H1 (cell line): ENCODE data around the gene CKMT1B. TPM values are rescaled to one million over a fixed set of nuclear protein-coding genes. Genes with fewer than 3 reads are reported as not detected.
"Not testable (repeated sequence)": the region's sequence is repeated elsewhere in the genome, so short reads cannot be mapped to it uniquely, and the experiment has no call there.

Source experiments
- CTCF ChIA-PET: fragments of 300-600 bp; sonication (Branson Sonifier 250); formaldehyde crosslinking; loops from one replicate; lab custom pipeline; 2021; ENCODE audit not compliant: partially characterized antibody; lab: Charles Lee
- POLR2A ChIA-PET: fragments of 300-600 bp; sonication (Branson Sonifier 250); formaldehyde crosslinking; loops from one replicate; lab custom pipeline; 2021; ENCODE audit warnings: inconsistent platforms; ENCODE audit not compliant: partially characterized antibody; lab: Charles Lee
- DNase-seq, 2 experiments: peaks; one replicate each; pipeline versions ENCODE4 v3.0.0 to v3.0.0-alpha.2; 2010 to 2022; ENCODE audit warnings: low spot score in 2 of 2, low read depth in 1 of 2, mixed read lengths in 1 of 2
- FAIRE-seq: peaks from 2 replicates; lab custom pipeline; 2011; peaks lifted over from hg19 to GRCh38; lab: Jason Lieb, UNC
- H2AFZ ChIP-seq: 2 replicates; pipeline ENCODE4 v1.8.1; 2012; ENCODE audit warnings: low read length, inconsistent platforms
- H2AK5ac ChIP-seq: 2 replicates; pipeline ENCODE4 v1.6.1; 2013; ENCODE audit warnings: low read depth, low read length
- H2BK120ac ChIP-seq: replicated peaks from 2 replicates; pipeline ENCODE3; 2013; ENCODE audit warnings: low read depth, low read length, inconsistent platforms
- H2BK12ac ChIP-seq: 2 replicates; pipeline ENCODE4 v1.6.1; 2013; ENCODE audit warnings: low read depth, low read length
- H2BK15ac ChIP-seq: 2 replicates; pipeline ENCODE4 v1.6.1; 2013; ENCODE audit warnings: low read length
- H2BK20ac ChIP-seq: 2 replicates; pipeline ENCODE4 v1.6.1; 2013; ENCODE audit warnings: low read length
- H2BK5ac ChIP-seq: 2 replicates; pipeline ENCODE4 v1.6.1; 2013; ENCODE audit warnings: low read depth, low read length
- H3K14ac ChIP-seq: 2 replicates; pipeline ENCODE4 v1.6.1; 2013; ENCODE audit warnings: inconsistent platforms; ENCODE audit not compliant: insufficient read length
- H3K18ac ChIP-seq: 2 replicates; pipeline ENCODE4 v1.6.1; 2013; ENCODE audit warnings: low read length; ENCODE audit errors: extremely low read depth
- H3K23ac ChIP-seq: 2 replicates; pipeline ENCODE4 v1.6.1; 2013; ENCODE audit warnings: inconsistent platforms; ENCODE audit not compliant: insufficient read length
- H3K23me2 ChIP-seq: 2 replicates; pipeline ENCODE4 v1.6.1; 2013; ENCODE audit warnings: low read depth, low read length
- H3K27ac ChIP-seq: 2 replicates; pipeline ENCODE4 v1.6.1; 2011; ENCODE audit warnings: low read depth, low read length, inconsistent platforms
- H3K27me3 ChIP-seq, 4 experiments: replicated peaks in 1 of 4; 1 replicate in 1 of 4; 2 replicates in 3 of 4; pipeline versions ENCODE4 v1.6.1 to v1.8.1; 2011 to 2013; ENCODE audit warnings: low read length in 3 of 4, mild to moderate bottlenecking in 3 of 4, inconsistent platforms in 2 of 4, mixed read lengths in 2 of 4, moderate library complexity in 1 of 4; ENCODE audit not compliant: control insufficient read depth in 3 of 4, insufficient read depth in 3 of 4; ENCODE audit errors: extremely low read depth in 1 of 4
- H3K36me3 ChIP-seq, 4 experiments: 2 replicates each; pipeline versions ENCODE4 v1.6.1 to v1.8.1; 2011 to 2013; ENCODE audit warnings: mild to moderate bottlenecking in 4 of 4, low read length in 3 of 4, moderate library complexity in 2 of 4, control low read depth in 1 of 4, inconsistent platforms in 1 of 4; ENCODE audit not compliant: insufficient read depth in 4 of 4, control insufficient read depth in 2 of 4
- H3K4ac ChIP-seq: replicated peaks from 2 replicates; pipeline ENCODE3; 2013; ENCODE audit warnings: low read length, low read depth, mixed read lengths, inconsistent platforms; ENCODE audit not compliant: insufficient read length
- H3K4me1 ChIP-seq, 4 experiments: replicated peaks in 1 of 4; 1 replicate in 1 of 4; 2 replicates in 3 of 4; pipeline versions ENCODE4 v1.6.1 to v1.8.1; 2011 to 2013; ENCODE audit warnings: low read length in 3 of 4, inconsistent platforms in 2 of 4, mixed read lengths in 1 of 4; ENCODE audit not compliant: insufficient read depth in 4 of 4, control insufficient read depth in 3 of 4
- H3K4me2 ChIP-seq, 2 experiments: 2 replicates each; pipeline versions ENCODE4 v1.6.1 to v1.8.1; 2011 to 2013; ENCODE audit warnings: low read depth in 2 of 2, low read length in 2 of 2, control low read depth in 1 of 2, inconsistent platforms in 1 of 2, mild to moderate bottlenecking in 1 of 2; ENCODE audit not compliant: insufficient read depth in 1 of 2
- H3K4me3 ChIP-seq, 4 experiments: fragments of 200-600, 300-600 bp in 1 of 4; sonication (generic), shearing (Covaris generic), sonication (Bioruptor Twin) in 1 of 4; 2 replicates each; pipeline versions ENCODE4 v1.5.1 to v1.8.1; 2011 to 2016; ENCODE audit warnings: low read length in 4 of 4, low read depth in 3 of 4, control low read depth in 2 of 4, inconsistent platforms in 2 of 4, mild to moderate bottlenecking in 2 of 4, mixed read lengths in 1 of 4, moderate library complexity in 1 of 4; ENCODE audit not compliant: insufficient read depth in 2 of 4; ENCODE audit errors: extremely low read depth in 1 of 4
- H3K56ac ChIP-seq: replicated peaks from 2 replicates; pipeline ENCODE3; 2013; ENCODE audit warnings: low read depth, mild to moderate bottlenecking, mixed read lengths, low read length, inconsistent platforms; ENCODE audit not compliant: insufficient read length
- H3K79me1 ChIP-seq: 2 replicates; pipeline ENCODE4 v1.6.1; 2013; ENCODE audit warnings: low read depth, low read length, control low read depth
- H3K79me2 ChIP-seq, 2 experiments: 2 replicates each; pipeline versions ENCODE4 v1.6.1 to v1.8.1; 2012 to 2013; ENCODE audit warnings: low read length in 2 of 2, mild to moderate bottlenecking in 2 of 2, inconsistent platforms in 1 of 2; ENCODE audit not compliant: insufficient read depth in 2 of 2, control insufficient read depth in 1 of 2
- H3K9ac ChIP-seq, 4 experiments: replicated peaks in 1 of 4; 1 replicate in 1 of 4; 2 replicates in 3 of 4; pipeline versions ENCODE4 v1.6.1 to v1.8.1; 2011 to 2013; ENCODE audit warnings: low read depth in 3 of 4, low read length in 3 of 4, control low read depth in 2 of 4, mild to moderate bottlenecking in 2 of 4, moderate library complexity in 2 of 4, inconsistent platforms in 1 of 4; ENCODE audit errors: extremely low read depth in 1 of 4
- H3K9me3 ChIP-seq, 2 experiments: 2 replicates each; pipeline versions ENCODE4 v1.6.1 to v1.8.1; 2012 to 2013; ENCODE audit warnings: mild to moderate bottlenecking in 2 of 2, moderate library complexity in 2 of 2, control low read depth in 1 of 2, inconsistent platforms in 1 of 2, low read depth in 1 of 2, low read length in 1 of 2, mixed read lengths in 1 of 2; ENCODE audit not compliant: insufficient read depth in 2 of 2
- H4K20me1 ChIP-seq, 2 experiments: replicated peaks in 1 of 2; 2 replicates each; pipeline versions ENCODE3 to v1.8.1; 2011 to 2013; ENCODE audit warnings: inconsistent platforms in 2 of 2, low read length in 2 of 2, mild to moderate bottlenecking in 1 of 2; ENCODE audit not compliant: insufficient read depth in 2 of 2, control insufficient read depth in 1 of 2
- H4K5ac ChIP-seq: 2 replicates; pipeline ENCODE4 v1.6.1; 2013; ENCODE audit warnings: low read length, low read depth, mixed read lengths, inconsistent platforms; ENCODE audit not compliant: insufficient read length
- H4K8ac ChIP-seq: 2 replicates; pipeline ENCODE4 v1.8.0; 2013; ENCODE audit warnings: mild to moderate bottlenecking, moderate library complexity, low read length, inconsistent platforms; ENCODE audit not compliant: insufficient read depth; ENCODE audit errors: extremely low read depth
- H4K91ac ChIP-seq: replicated peaks from 2 replicates; pipeline ENCODE3; 2013; ENCODE audit warnings: low read length, mixed read lengths, inconsistent platforms; ENCODE audit not compliant: insufficient read length
- WGBS, 2 experiments: shearing (Covaris generic) in 1 of 2; methylation state at CpG; one replicate each; pipeline versions ENCODE4 v1.1.6 to v1.1.7; 2013 to 2015; ENCODE audit warnings: low lambda C conversion rate in 2 of 2, mixed read lengths in 2 of 2, inconsistent platforms in 1 of 2, low coverage in 1 of 2, missing lambda C conversion rate in 1 of 2; ENCODE audit not compliant: insufficient replicate concordance in 2 of 2, insufficient coverage in 1 of 2, insufficient read length in 1 of 2; ENCODE audit errors: extremely low coverage in 1 of 2, missing lambda C conversion rate in 1 of 2; 5-methylcytosine and 5-hydroxymethylcytosine counted together
- polyA plus RNA-seq, 7 experiments: library from polyadenylated mRNA; depleted of rRNA in 3 of 7; stranded (reverse) in 5 of 7; unstranded in 2 of 7; fragments of >200 nt in 5 of 7; fragments of 200-250 nt in 2 of 7; gene quantifications; 1 replicate in 5 of 7; 2 replicates in 1 of 7; 4 replicates in 1 of 7; pipeline versions ENCODE4 v1.2.1 to v1.2.3, GENCODE V29; 2011 to 2013; ENCODE audit warnings: missing spikeins in 2 of 7, mixed read lengths in 2 of 7
- small RNA-seq: library from polyadenylated mRNA; stranded (forward); fragments of <200 nt; extraction: miRNeasy Mini kit (QIAGEN cat#:217004); gene quantifications from one replicate; pipeline ENCODE3, GENCODE V24; 2013; ENCODE audit not compliant: insufficient read depth
- total RNA-seq: library from RNA; stranded (reverse); fragmentation: NEBNext Ultra II Directional; extraction: Animal tissue kit (Norgen Biotek cat#: 25700); gene quantifications from 2 replicates; pipeline ENCODE4 v1.2.1, GENCODE V29; 2021

Gene CKMT1B
- total and polyA plus RNA-seq, 2 of the 8 experiments (the other 6 are each of a cell fraction or from before 2014, with no cell fraction given): 27.1 to 91.3 TPM

DNA sequence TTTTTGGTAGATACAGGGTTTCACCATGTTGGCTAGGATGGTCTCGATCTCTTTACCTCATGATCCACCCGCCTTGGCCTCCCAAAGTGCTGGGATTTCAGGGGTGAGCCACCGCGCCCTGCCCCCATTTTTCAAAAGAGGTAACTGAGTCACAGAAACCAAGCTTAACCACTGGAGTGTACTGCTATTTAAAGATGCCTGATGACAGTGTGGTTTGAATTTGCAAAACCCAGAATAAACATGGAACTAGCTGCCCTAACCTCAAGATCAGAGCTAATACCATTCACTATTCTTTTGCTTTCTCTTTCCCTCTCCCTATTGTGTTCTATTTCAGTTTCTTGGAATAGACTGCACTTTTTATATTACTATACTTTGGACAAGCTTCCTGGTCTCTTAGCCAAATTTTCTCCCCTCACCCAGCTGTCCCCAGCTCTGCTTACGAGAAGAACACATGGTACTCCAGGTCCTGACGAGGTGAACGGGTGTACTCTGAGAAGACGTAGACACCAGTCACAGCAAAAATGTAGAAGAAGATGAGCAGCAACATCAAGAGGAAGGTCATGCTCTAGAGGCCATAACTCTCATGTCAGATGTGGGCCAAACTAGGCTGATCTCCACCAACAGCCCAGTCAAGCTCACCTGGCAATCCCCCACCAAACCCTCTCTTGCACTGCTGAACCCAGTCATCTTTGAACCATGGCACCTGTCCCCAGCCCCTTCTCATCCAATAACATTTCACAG is 44.8 kb downstream of the CKMT1B start:
- H2BK15ac ChIP-seq, H4K20me1 ChIP-seq, H3K27me3 ChIP-seq, FAIRE-seq, H2BK5ac ChIP-seq, H2AFZ ChIP-seq, H3K4ac ChIP-seq, H3K18ac ChIP-seq, H4K5ac ChIP-seq, H2AK5ac ChIP-seq, H3K9ac ChIP-seq, H3K79me1 ChIP-seq, H3K23me2 ChIP-seq, H3K79me2 ChIP-seq, H3K4me3 ChIP-seq, H2BK120ac ChIP-seq, H3K4me1 ChIP-seq, H3K23ac ChIP-seq, H3K9me3 ChIP-seq, H4K8ac ChIP-seq, H4K91ac ChIP-seq, H2BK20ac ChIP-seq, H3K4me2 ChIP-seq, H3K27ac ChIP-seq, H3K14ac ChIP-seq, H3K56ac ChIP-seq, POLR2A ChIA-PET, DNase-seq, H3K36me3 ChIP-seq: not testable (repeated sequence)
- 93% methylated on average over 8 of the region's 8 CpGs; no CpG with 5 or more reads in 1 of the 2 experiments for WGBS, 2 experiments
- H2BK12ac ChIP-seq: 0 out of 2 replicates have a peak overlapping the region, but pooled peaks have one; percentile 39
- CTCF ChIA-PET: interaction anchor here (0.7 kb wide), 1 partner anchor 115 kb away, joined by 3 read pairs; no protein-coding TSS in a partner anchor

Small RNA genes lying within 50 kb of the gene (small RNA-seq; reads per million reads assigned to genes)
- not detected for gene PDIA3P2
- not detected for gene RNU6-554P
- gene RNU6-610P: not detected

Other genes starting within 250 kb of the CKMT1B start
- 38.6 and 41.3 TPM in 2 replicates for gene ZSCAN29, start 223.0 kb upstream of the CKMT1B start, total RNA-seq
- gene ZSCAN29, start 223.0 kb upstream of the CKMT1B start, polyA plus RNA-seq (2011; rRNA removed): 6.4 and 9.5 TPM in 2 replicates
- gene TUBGCP4, start 222.9 kb upstream of the CKMT1B start, total RNA-seq: 23.1 and 23.4 TPM in 2 replicates
- gene TUBGCP4, start 222.9 kb upstream of the CKMT1B start, polyA plus RNA-seq (2011; rRNA removed): 7.2 and 7.3 TPM in 2 replicates
- 63.6 and 68.5 TPM in 2 replicates for gene TP53BP1, start 100.9 kb upstream of the CKMT1B start, total RNA-seq
- gene TP53BP1, start 100.9 kb upstream of the CKMT1B start, polyA plus RNA-seq (2011; rRNA removed): 24.8 and 34.1 TPM in 2 replicates
- 2.4 and 3.4 TPM in 2 replicates for gene MAP1A, start 76.4 kb upstream of the CKMT1B start, total RNA-seq
- 0.57 and 0.80 TPM in 2 replicates for gene MAP1A, start 76.4 kb upstream of the CKMT1B start, polyA plus RNA-seq (2011; rRNA removed)
- 18.8 and 24.3 TPM in 2 replicates for gene PPIP5K1, start 3.8 kb upstream of the CKMT1B start, total RNA-seq
- 22.7 and 30.4 TPM in 2 replicates for gene PPIP5K1, start 3.8 kb upstream of the CKMT1B start, polyA plus RNA-seq (2011; rRNA removed)
- gene STRC, start 24.8 kb downstream of the CKMT1B start, total RNA-seq: 0.34 and 0.42 TPM in 2 replicates
- 0.41 and 0.57 TPM in 2 replicates for gene STRC, start 24.8 kb downstream of the CKMT1B start, polyA plus RNA-seq (2011; rRNA removed)
- gene CATSPER2, start 54.8 kb downstream of the CKMT1B start, total RNA-seq: 1.2 TPM in 2 replicates
- 0.89 and 1.9 TPM in 2 replicates for gene CATSPER2, start 54.8 kb downstream of the CKMT1B start, polyA plus RNA-seq (2011; rRNA removed)
- gene CKMT1A, start 99.8 kb downstream of the CKMT1B start, total RNA-seq: 33.8 and 35.0 TPM in 2 replicates
- 38.9 and 44.8 TPM in 2 replicates for gene CKMT1A, start 99.8 kb downstream of the CKMT1B start, polyA plus RNA-seq (2011; rRNA removed)
- gene PDIA3, start 152.4 kb downstream of the CKMT1B start, total RNA-seq: 653 and 655 TPM in 2 replicates
- gene PDIA3, start 152.4 kb downstream of the CKMT1B start, polyA plus RNA-seq (2011; rRNA removed): 70.8 and 90.4 TPM in 2 replicates
- gene ELL3, start 182.9 kb downstream of the CKMT1B start, total RNA-seq: 9.2 and 11.0 TPM in 2 replicates
- 13.7 and 15.5 TPM in 2 replicates for gene ELL3, start 182.9 kb downstream of the CKMT1B start, polyA plus RNA-seq (2011; rRNA removed)
- gene SERF2, start 198.3 kb downstream of the CKMT1B start, total RNA-seq: 655 and 672 TPM in 2 replicates
- gene SERF2, start 198.3 kb downstream of the CKMT1B start, polyA plus RNA-seq (2011; rRNA removed): 999 and 1,376 TPM in 2 replicates
- gene SERINC4, start 206.2 kb downstream of the CKMT1B start, total RNA-seq: not detected in 2 replicates
- gene SERINC4, start 206.2 kb downstream of the CKMT1B start, polyA plus RNA-seq (2011; rRNA removed): 0.08 and 0.14 TPM in 2 replicates
- gene HYPK, start 206.6 kb downstream of the CKMT1B start, total RNA-seq: 9.9 and 17.6 TPM in 2 replicates
- gene HYPK, start 206.6 kb downstream of the CKMT1B start, polyA plus RNA-seq (2011; rRNA removed): 5.0 and 5.4 TPM in 2 replicates
- 36.6 and 36.7 TPM in 2 replicates for gene MFAP1, start 230.7 kb downstream of the CKMT1B start, total RNA-seq
- 11.0 and 23.6 TPM in 2 replicates for gene MFAP1, start 230.7 kb downstream of the CKMT1B start, polyA plus RNA-seq (2011; rRNA removed)
- gene WDR76, start 233.0 kb downstream of the CKMT1B start, total RNA-seq: 18.9 and 19.6 TPM in 2 replicates
- gene WDR76, start 233.0 kb downstream of the CKMT1B start, polyA plus RNA-seq (2011; rRNA removed): 2.7 and 4.1 TPM in 2 replicates